K562 (cell line): Measurements from ENCODE around the gene TMEM205. TPM values are rescaled to one million over a fixed set of nuclear protein-coding genes. Genes with fewer than 3 reads are reported as not detected.

ENCODE experiments used
- COPS2 ChIP-seq: fragments of 450-650 bp; conservative IDR thresholded peaks from 2 replicates; pipeline ENCODE4 v1.6.1; 2016; ENCODE audit warnings: mild to moderate bottlenecking, moderate library complexity
- ESRRA ChIP-seq: fragments of 450-650 bp; IDR thresholded peaks from 2 replicates; pipeline ENCODE4 v1.6.1; 2014; ENCODE audit warnings: low read depth, mild to moderate bottlenecking, moderate library complexity, borderline replicate concordance
- ETS2 ChIP-seq: IDR thresholded peaks from 2 replicates; pipeline ENCODE4 v1.6.1; 2016; ENCODE audit warnings: borderline replicate concordance, missing genetic modification characterization, mild to moderate bottlenecking, moderate library complexity, missing compliant biosample characterization; ENCODE audit not compliant: poor library complexity, severe bottlenecking
- FUS ChIP-seq: fragments of 200-400 bp; formaldehyde crosslinking; optimal IDR thresholded peaks from 2 replicates; pipeline ENCODE3; 2017; ENCODE audit warnings: low read depth, low read length
- HDAC6 ChIP-seq: IDR thresholded peaks from 2 replicates; pipeline ENCODE4 v1.6.1; 2012; ENCODE audit warnings: low read depth, mild to moderate bottlenecking, control low read depth, inconsistent platforms, low read length, moderate library complexity
- HIVEP1 ChIP-seq: fragments of 250-450 bp; sonication (Bioruptor Pico); IDR thresholded peaks from 2 replicates; pipeline ENCODE4 v1.4.0; 2020; ENCODE audit warnings: mild to moderate bottlenecking
- HNRNPH1 ChIP-seq: fragments of 200-400 bp; formaldehyde crosslinking; optimal IDR thresholded peaks from 2 replicates; pipeline ENCODE3; 2017; ENCODE audit warnings: low read depth, mild to moderate bottlenecking, low read length, moderate library complexity
- MCM7 ChIP-seq, 2 experiments: fragments of 450-650 bp; IDR thresholded peaks; 2 replicates each; pipeline ENCODE4 v1.6.1; 2016 to 2018
- NCOR1 ChIP-seq: fragments of 450-650 bp; IDR thresholded peaks from 2 replicates; pipeline ENCODE4 v1.6.1; 2016; ENCODE audit warnings: mild to moderate bottlenecking, moderate library complexity
- NONO ChIP-seq, 2 experiments: fragments of 200-400 bp in 1 of 2; fragments of 450-650 bp in 1 of 2; formaldehyde crosslinking in 1 of 2; IDR thresholded peaks; 2 replicates each; pipeline ENCODE4 v1.6.1; 2017; ENCODE audit warnings: low read depth in 2 of 2, mild to moderate bottlenecking in 2 of 2, moderate library complexity in 2 of 2, low read length in 1 of 2
- PHF8 ChIP-seq: fragments of 200-600 bp; sonication (generic); IDR thresholded peaks from 2 replicates; pipeline ENCODE4 v1.6.1; 2012; ENCODE audit warnings: mixed run types, mild to moderate bottlenecking, inconsistent platforms, low read length, moderate library complexity, borderline replicate concordance
- POLR3A ChIP-seq: IDR thresholded peaks from 2 replicates; pipeline ENCODE4 v1.6.1; 2011; ENCODE audit warnings: borderline replicate concordance, mild to moderate bottlenecking, moderate library complexity; ENCODE audit not compliant: insufficient read length, insufficient read depth; ENCODE audit errors: extremely low read depth
- RHOXF2B ChIP-seq: fragments of 250-450 bp; sonication (Bioruptor Pico); conservative IDR thresholded peaks from 2 replicates; pipeline ENCODE4 v1.5.1; 2021
- SLC30A9 ChIP-seq: fragments of 250-450 bp; sonication (Bioruptor Pico); IDR thresholded peaks from 2 replicates; pipeline ENCODE4 v1.8.0; 2022; ENCODE audit warnings: mild to moderate bottlenecking, moderate library complexity
- SP1 ChIP-seq: sonication (generic); formaldehyde crosslinking; IDR thresholded peaks from 2 replicates; pipeline ENCODE4 v1.8.1; 2022; ENCODE audit warnings: mild to moderate bottlenecking, missing genetic modification reagents
- ZBTB8A ChIP-seq: fragments of 450-650 bp; IDR thresholded peaks from 2 replicates; pipeline ENCODE4 v1.6.1; 2018; ENCODE audit warnings: mild to moderate bottlenecking, moderate library complexity; ENCODE audit not compliant: partially characterized antibody
- polyA plus RNA-seq, 8 experiments: library from polyadenylated mRNA; depleted of rRNA in 4 of 8; stranded (reverse) in 5 of 8; unstranded in 3 of 8; fragments of >200 nt; fragmentation: Nextera tagmentation in 2 of 8; fragmentation: Illumina TruSeq in 1 of 8; extraction: Ambion mirVana in 2 of 8; extraction: Trizol in 1 of 8; gene quantifications; 2 replicates each; pipeline versions ENCODE4 v1.2.1 to v1.2.3, GENCODE V29; 2011 to 2014; ENCODE audit warnings: inconsistent platforms in 1 of 8, missing spikeins in 1 of 8
- total RNA-seq, 7 experiments: library from RNA; depleted of rRNA in 6 of 7; stranded (reverse); fragments of >200 nt in 6 of 7; fragmentation: Illumina TruSeq in 2 of 7; extraction: Trizol in 2 of 7; gene quantifications; 2 replicates each; pipeline versions ENCODE4 v1.2.1 to v1.2.3, GENCODE V29; 2011 to 2021; ENCODE audit warnings: low replicate concordance in 1 of 7
- TF ChIP-seq, protein P1 (sequence below): sonication (generic); formaldehyde crosslinking; IDR thresholded peaks from 2 replicates; pipeline ENCODE4 v1.8.1; 2023; ENCODE audit warnings: mild to moderate bottlenecking, missing genetic modification reagents
- TF ChIP-seq, protein P2 (sequence below): sonication (generic); formaldehyde crosslinking; IDR thresholded peaks from 2 replicates; pipeline ENCODE4 v1.8.1; 2023; ENCODE audit warnings: mild to moderate bottlenecking, missing genetic modification reagents
- TF ChIP-seq, protein P3 (sequence below), 2 experiments: fragments of 450-650 bp; conservative IDR thresholded peaks; 2 replicates each; pipeline ENCODE4 v1.6.1; 2017; ENCODE audit warnings: mild to moderate bottlenecking in 2 of 2, moderate library complexity in 2 of 2
- TF ChIP-seq, protein P4 (sequence below): sonication (generic); formaldehyde crosslinking; IDR thresholded peaks from 2 replicates; pipeline ENCODE4 v1.8.0; 2023; ENCODE audit warnings: mild to moderate bottlenecking, missing genetic modification reagents

Gene TMEM205
- total and polyA plus RNA-seq, 9 of the 15 experiments (the other 6 are each of a cell fraction or from before 2014, with no cell fraction given), result 21.3 to 81.5 (median 44.1) TPM

GRCh38 chr19:11374433-11375142 is 28.5 kb upstream of the TMEM205 start, which contains the start of gene SWSAP1 (continued):
- TF ChIP-seq, protein P1, sequence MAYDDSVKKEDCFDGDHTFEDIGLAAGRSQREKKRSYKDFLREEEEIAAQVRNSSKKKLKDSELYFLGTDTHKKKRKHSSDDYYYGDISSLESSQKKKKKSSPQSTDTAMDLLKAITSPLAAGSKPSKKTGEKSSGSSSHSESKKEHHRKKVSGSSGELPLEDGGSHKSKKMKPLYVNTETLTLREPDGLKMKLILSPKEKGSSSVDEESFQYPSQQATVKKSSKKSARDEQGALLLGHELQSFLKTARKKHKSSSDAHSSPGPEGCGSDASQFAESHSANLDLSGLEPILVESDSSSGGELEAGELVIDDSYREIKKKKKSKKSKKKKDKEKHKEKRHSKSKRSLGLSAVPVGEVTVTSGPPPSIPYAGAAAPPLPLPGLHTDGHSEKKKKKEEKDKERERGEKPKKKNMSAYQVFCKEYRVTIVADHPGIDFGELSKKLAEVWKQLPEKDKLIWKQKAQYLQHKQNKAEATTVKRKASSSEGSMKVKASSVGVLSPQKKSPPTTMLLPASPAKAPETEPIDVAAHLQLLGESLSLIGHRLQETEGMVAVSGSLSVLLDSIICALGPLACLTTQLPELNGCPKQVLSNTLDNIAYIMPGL (CRISPR knock-in tag), result 0 out of 2 replicates have a peak, but pooled peaks have one; percentile 32
- TF ChIP-seq, protein P2, sequence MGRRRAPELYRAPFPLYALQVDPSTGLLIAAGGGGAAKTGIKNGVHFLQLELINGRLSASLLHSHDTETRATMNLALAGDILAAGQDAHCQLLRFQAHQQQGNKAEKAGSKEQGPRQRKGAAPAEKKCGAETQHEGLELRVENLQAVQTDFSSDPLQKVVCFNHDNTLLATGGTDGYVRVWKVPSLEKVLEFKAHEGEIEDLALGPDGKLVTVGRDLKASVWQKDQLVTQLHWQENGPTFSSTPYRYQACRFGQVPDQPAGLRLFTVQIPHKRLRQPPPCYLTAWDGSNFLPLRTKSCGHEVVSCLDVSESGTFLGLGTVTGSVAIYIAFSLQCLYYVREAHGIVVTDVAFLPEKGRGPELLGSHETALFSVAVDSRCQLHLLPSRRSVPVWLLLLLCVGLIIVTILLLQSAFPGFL (CRISPR knock-in tag), result no peak
- peak; percentile 93 for TF ChIP-seq SP1 (CRISPR knock-in tag)
- no peak for TF ChIP-seq HNRNPH1
- TF ChIP-seq HDAC6, result no peak
- TF ChIP-seq, protein P3, sequence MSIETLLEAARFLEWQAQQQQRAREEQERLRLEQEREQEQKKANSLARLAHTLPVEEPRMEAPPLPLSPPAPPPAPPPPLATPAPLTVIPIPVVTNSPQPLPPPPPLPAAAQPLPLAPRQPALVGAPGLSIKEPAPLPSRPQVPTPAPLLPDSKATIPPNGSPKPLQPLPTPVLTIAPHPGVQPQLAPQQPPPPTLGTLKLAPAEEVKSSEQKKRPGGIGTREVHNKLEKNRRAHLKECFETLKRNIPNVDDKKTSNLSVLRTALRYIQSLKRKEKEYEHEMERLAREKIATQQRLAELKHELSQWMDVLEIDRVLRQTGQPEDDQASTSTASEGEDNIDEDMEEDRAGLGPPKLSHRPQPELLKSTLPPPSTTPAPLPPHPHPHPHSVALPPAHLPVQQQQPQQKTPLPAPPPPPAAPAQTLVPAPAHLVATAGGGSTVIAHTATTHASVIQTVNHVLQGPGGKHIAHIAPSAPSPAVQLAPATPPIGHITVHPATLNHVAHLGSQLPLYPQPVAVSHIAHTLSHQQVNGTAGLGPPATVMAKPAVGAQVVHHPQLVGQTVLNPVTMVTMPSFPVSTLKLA (conservative IDR thresholded peaks at IDR 0.05), result peak; percentile 77 to 88
- TF ChIP-seq NONO (IDR thresholded peaks at IDR 0.05; ENCODE audit: low read depth in 2 of 2, low read length in 1 of 2), result no peak
- peak; percentile 99 for TF ChIP-seq PHF8
- TF ChIP-seq FUS, result no peak
- no peak for TF ChIP-seq MCM7 (IDR thresholded peaks at IDR 0.05)
- no peak for TF ChIP-seq ZBTB8A
- no peak for TF ChIP-seq NCOR1
- TF ChIP-seq POLR3A, result no peak
- no peak for TF ChIP-seq ESRRA
- TF ChIP-seq SLC30A9 (CRISPR knock-in tag), result no peak
- TF ChIP-seq RHOXF2B (CRISPR knock-in tag), result no peak
- no peak for TF ChIP-seq HIVEP1 (CRISPR knock-in tag)
- TF ChIP-seq ETS2, result no peak
- no peak for TF ChIP-seq COPS2
- TF ChIP-seq, protein P4, sequence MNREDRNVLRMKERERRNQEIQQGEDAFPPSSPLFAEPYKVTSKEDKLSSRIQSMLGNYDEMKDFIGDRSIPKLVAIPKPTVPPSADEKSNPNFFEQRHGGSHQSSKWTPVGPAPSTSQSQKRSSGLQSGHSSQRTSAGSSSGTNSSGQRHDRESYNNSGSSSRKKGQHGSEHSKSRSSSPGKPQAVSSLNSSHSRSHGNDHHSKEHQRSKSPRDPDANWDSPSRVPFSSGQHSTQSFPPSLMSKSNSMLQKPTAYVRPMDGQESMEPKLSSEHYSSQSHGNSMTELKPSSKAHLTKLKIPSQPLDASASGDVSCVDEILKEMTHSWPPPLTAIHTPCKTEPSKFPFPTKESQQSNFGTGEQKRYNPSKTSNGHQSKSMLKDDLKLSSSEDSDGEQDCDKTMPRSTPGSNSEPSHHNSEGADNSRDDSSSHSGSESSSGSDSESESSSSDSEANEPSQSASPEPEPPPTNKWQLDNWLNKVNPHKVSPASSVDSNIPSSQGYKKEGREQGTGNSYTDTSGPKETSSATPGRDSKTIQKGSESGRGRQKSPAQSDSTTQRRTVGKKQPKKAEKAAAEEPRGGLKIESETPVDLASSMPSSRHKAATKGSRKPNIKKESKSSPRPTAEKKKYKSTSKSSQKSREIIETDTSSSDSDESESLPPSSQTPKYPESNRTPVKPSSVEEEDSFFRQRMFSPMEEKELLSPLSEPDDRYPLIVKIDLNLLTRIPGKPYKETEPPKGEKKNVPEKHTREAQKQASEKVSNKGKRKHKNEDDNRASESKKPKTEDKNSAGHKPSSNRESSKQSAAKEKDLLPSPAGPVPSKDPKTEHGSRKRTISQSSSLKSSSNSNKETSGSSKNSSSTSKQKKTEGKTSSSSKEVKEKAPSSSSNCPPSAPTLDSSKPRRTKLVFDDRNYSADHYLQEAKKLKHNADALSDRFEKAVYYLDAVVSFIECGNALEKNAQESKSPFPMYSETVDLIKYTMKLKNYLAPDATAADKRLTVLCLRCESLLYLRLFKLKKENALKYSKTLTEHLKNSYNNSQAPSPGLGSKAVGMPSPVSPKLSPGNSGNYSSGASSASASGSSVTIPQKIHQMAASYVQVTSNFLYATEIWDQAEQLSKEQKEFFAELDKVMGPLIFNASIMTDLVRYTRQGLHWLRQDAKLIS (CRISPR knock-in tag), result no peak
